Mesothelial cell of epicardium (in vitro differentiated cells): ENCODE measurements around the gene KATNAL1. TPM values are rescaled to one million over a fixed set of nuclear protein-coding genes. Genes with fewer than 3 reads are reported as not detected.
"Not testable (repeated sequence)": the region's sequence is repeated elsewhere in the genome, so short reads cannot be mapped to it uniquely, and the experiment has no call there.

Experiments used
- DNase-seq, 2 experiments: peaks; one replicate each; pipeline ENCODE4 v3.0.0; 2021; ENCODE audit warnings: low spot score in 2 of 2; ENCODE audit not compliant: unreplicated experiment in 2 of 2
- H3K27ac Mint-ChIP-seq: 2 replicates; pipeline ENCODE4 v1.8.0; 2021; ENCODE audit warnings: mixed read lengths
- H3K27me3 Mint-ChIP-seq: 2 replicates; pipeline ENCODE4 v1.8.0; 2021; ENCODE audit warnings: low read depth, mixed read lengths
- H3K36me3 Mint-ChIP-seq: 2 replicates; pipeline ENCODE4 v1.8.0; 2021; ENCODE audit warnings: mixed read lengths
- H3K4me1 Mint-ChIP-seq: 2 replicates; pipeline ENCODE4 v1.8.0; 2021; ENCODE audit warnings: mixed read lengths
- H3K4me3 Mint-ChIP-seq: 2 replicates; pipeline ENCODE4 v1.8.0; 2021; ENCODE audit warnings: mild to moderate bottlenecking, moderate library complexity, mixed read lengths
- H3K9me3 Mint-ChIP-seq: 2 replicates; pipeline ENCODE4 v1.8.0; 2021; ENCODE audit warnings: mixed read lengths
- total RNA-seq: library from RNA; stranded (reverse); gene quantifications from 3 replicates; pipeline ENCODE4 v1.2.1, GENCODE V29; 2021
- TF ChIP-seq, protein P1 (sequence below): fragments of 200-600 bp; sonication (generic); IDR thresholded peaks from one replicate; pipeline ENCODE4 v1.5.0; 2021; ENCODE audit warnings: antibody characterized with exemption; ENCODE audit not compliant: unreplicated experiment

Gene KATNAL1
- total RNA-seq, 1 donor from 2014 or later, result 26.8 TPM

DNA sequence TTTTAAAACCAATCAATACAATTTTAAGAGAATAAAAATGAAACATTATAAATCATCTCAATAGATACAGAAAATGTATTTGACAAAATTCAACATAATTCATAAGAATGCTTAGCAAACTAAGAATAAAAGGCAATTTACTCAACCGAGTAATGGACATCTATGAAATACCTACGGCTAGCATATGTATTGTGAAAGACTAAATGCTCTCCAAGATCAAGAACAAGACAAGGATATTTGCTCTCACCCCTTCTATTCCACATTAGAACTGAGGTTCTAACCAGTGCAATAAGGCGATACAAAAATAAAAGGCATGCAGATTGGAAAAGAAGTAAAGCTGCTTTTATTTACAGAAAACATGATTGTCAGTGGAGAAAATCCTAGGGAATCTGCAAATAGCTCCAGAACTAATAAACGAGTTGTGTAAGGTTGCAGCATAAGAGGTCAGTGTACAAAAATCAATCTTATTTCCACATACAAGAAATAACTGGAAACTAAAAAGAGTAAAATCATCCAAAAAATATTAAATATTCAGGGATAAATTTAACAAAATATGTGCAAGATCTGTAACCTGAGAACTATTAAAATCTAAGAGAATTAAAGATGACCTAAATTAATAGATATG is 16.4 kb downstream of the KATNAL1 start:
- H3K9me3 Mint-ChIP-seq, result no peaks in the 10 kb centered on the region
- no peak for DNase-seq
- no peak overlapping the region for H3K27ac Mint-ChIP-seq
- H3K4me3 Mint-ChIP-seq, result no peak overlapping the region
- peaks cover 7% of the 10 kb centered on the region for H3K4me1 Mint-ChIP-seq
- H3K36me3 Mint-ChIP-seq, result peaks cover 11% of the 10 kb centered on the region
- TF ChIP-seq, protein P1, sequence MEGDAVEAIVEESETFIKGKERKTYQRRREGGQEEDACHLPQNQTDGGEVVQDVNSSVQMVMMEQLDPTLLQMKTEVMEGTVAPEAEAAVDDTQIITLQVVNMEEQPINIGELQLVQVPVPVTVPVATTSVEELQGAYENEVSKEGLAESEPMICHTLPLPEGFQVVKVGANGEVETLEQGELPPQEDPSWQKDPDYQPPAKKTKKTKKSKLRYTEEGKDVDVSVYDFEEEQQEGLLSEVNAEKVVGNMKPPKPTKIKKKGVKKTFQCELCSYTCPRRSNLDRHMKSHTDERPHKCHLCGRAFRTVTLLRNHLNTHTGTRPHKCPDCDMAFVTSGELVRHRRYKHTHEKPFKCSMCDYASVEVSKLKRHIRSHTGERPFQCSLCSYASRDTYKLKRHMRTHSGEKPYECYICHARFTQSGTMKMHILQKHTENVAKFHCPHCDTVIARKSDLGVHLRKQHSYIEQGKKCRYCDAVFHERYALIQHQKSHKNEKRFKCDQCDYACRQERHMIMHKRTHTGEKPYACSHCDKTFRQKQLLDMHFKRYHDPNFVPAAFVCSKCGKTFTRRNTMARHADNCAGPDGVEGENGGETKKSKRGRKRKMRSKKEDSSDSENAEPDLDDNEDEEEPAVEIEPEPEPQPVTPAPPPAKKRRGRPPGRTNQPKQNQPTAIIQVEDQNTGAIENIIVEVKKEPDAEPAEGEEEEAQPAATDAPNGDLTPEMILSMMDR, result no peak
- no peaks in the 10 kb centered on the region for H3K27me3 Mint-ChIP-seq

DNA sequence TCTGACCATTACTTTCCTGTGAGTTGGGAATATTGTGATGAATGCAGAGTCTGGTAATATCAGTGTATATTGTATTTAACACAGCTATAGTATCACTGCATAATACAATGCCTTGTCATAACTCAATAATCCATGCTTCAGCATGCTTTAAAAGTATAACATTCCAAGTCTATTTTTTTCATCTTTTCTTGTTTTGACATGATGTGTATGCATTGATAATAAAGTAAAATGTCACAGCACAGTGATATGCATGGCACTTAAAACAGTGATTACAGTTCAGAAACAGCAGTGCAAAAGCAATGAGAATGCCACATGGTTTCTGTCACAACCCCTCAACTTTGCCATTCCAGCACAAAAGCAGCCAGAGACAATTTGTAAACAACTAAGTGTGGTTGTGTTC is 17.8 kb downstream of the KATNAL1 start:
- DNase-seq, result no peak
- peaks cover 8% of the 10 kb centered on the region for H3K36me3 Mint-ChIP-seq
- no peaks in the 10 kb centered on the region for H3K27me3 Mint-ChIP-seq
- H3K4me3 Mint-ChIP-seq, result no peak overlapping the region
- H3K4me1 Mint-ChIP-seq, result peaks cover 7% of the 10 kb centered on the region
- TF ChIP-seq, protein P1, result no peak
- H3K27ac Mint-ChIP-seq, result no peak overlapping the region
- H3K9me3 Mint-ChIP-seq, result no peaks in the 10 kb centered on the region

DNA sequence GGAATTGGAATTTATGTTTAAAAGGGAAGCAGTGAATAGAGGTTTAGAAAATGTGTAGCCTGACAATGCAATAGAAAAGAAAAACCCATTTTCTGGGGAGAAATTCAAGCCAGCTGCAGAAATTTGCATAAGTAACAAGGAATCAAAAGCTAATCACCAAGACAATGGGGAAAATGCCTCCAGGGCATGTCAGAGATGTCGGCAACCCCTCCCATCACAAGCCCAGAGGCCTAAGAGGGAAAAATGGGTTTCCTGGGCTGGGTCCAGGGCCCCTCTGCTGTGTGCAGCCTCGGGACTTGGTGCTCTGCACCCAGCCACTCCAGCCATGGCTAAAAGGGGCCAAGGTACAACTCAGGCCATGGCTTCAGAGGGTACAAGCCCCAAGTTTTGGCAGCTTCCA is 21.3 kb downstream of the KATNAL1 start:
- not testable (repeated sequence) for DNase-seq, H3K9me3 Mint-ChIP-seq, H3K27ac Mint-ChIP-seq, H3K4me3 Mint-ChIP-seq, H3K4me1 Mint-ChIP-seq, H3K27me3 Mint-ChIP-seq
- H3K36me3 Mint-ChIP-seq, result peaks cover 11% of the 10 kb centered on the region

DNA sequence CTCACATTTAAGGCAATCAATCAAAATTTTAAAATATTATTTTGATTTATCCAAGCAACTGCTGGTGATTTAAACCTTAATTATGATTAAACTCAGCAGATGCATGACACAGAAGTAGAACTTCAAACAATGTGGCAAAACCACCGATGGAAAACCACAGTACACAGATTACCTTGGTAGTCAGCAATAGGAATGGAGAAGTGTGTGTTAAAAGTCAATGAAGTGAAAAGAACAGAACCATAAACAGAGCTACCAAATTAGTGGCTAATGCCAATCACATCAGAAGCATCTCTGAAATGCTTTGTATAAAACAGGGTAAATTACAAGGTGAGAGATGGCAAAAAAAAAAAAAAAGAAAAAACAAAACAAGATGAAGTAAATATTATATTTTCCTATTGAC is 31.2 kb downstream of the KATNAL1 start:
- Mint-ChIP-seq H3K4me3 (no peak overlapping the region), H3K27me3 (no peaks in the 10 kb centered on the region), H3K9me3 (peaks cover 8% of the 10 kb centered on the region), H3K4me1 (no peaks in the 10 kb centered on the region), H3K36me3 (peaks cover 23% of the 10 kb centered on the region), H3K27ac (no peak overlapping the region)
- TF ChIP-seq, protein P1, result no peak
- DNase-seq, result no peak

DNA sequence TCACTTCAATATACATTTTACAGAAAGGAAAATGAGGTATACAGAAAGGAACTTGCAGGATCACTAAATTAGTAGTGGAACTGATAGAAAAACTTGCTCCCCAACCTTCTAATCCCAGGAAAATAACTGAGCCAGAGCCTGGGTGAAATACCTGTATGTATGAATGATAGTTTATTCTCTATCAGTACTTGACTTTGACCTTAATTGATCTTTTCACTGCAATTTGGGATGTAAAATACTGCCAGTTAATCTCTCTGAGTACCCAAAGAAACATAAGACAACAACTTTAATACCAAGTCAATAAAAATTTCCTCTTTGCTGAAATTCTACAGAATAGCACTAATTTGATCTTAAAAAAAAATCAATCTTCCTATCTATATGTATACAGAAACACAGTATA is 33.3 kb downstream of the KATNAL1 start:
- no peaks in the 10 kb centered on the region for H3K4me1 Mint-ChIP-seq
- DNase-seq, result no peak
- no peak overlapping the region for H3K27ac Mint-ChIP-seq
- no peak overlapping the region for H3K4me3 Mint-ChIP-seq
- TF ChIP-seq, protein P1, result no peak
- H3K9me3 Mint-ChIP-seq, result peaks cover 12% of the 10 kb centered on the region
- no peaks in the 10 kb centered on the region for H3K27me3 Mint-ChIP-seq
- peaks cover 27% of the 10 kb centered on the region for H3K36me3 Mint-ChIP-seq

DNA sequence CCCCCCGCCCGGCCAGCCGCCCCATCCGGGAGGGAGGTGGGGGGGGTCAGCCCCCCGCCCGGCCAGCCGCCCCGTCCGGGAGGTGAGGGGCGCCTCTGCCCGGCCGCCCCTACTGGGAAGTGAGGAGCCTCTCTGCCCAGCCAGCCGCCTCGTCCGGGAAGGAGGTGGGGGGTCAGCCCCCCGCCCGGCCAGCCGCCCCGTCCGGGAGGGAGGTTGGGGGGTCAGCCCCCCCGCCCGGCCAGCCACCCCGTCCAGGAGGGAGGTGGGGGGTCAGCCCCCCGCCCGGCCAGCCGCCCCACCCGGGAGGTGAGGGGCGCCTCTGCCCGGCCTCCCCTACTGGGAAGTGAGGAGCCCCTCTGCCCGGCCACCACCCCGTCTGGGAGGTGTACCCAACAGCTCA is 37.3 kb downstream of the KATNAL1 start:
- not testable (repeated sequence) for H3K9me3 Mint-ChIP-seq, H3K4me3 Mint-ChIP-seq, H3K27ac Mint-ChIP-seq, DNase-seq, H3K27me3 Mint-ChIP-seq
- Mint-ChIP-seq H3K4me1 (peaks cover 14% of the 10 kb centered on the region), H3K36me3 (peaks cover 17% of the 10 kb centered on the region)

DNA sequence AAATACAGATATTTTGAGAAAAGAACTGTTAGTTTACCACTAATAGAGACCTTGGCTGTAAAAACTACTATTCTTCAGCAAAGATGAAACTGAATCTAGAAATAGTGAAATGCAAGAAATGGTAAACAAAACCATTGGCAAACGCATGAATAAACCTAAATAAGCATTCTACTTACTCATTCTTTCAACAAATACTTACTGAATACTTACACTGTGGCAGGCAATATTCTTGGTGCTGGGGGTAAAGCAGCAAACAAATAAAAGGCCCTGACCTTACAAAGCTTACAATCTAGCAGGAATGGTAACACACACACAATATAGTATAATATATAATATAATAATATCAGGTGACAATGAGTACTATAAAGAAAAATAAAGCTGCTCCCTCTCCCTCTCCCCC is 38.7 kb downstream of the KATNAL1 start:
- H3K27ac Mint-ChIP-seq, result no peak overlapping the region
- H3K9me3 Mint-ChIP-seq, result peaks cover 5% of the 10 kb centered on the region
- peaks cover 11% of the 10 kb centered on the region for H3K36me3 Mint-ChIP-seq
- DNase-seq, result no peak
- no peak overlapping the region for H3K4me3 Mint-ChIP-seq
- H3K4me1 Mint-ChIP-seq, result peaks cover 14% of the 10 kb centered on the region
- TF ChIP-seq, protein P1, result no peak
- H3K27me3 Mint-ChIP-seq, result no peaks in the 10 kb centered on the region
